Measurements from ENCODE around the gene GTPBP6.

The GTPBP6 gene

GRCh38 chrX:335758-336155 lies 17.2 kb upstream of the GTPBP6 start:
- H3K9ac ChIP-seq (ENCODE audit: low read length), result no peak overlapping the region
- H3K9me2 ChIP-seq (replicated peaks; ENCODE audit: insufficient read depth, low read length), result no peaks in the 10 kb centered on the region
- no peaks in the 10 kb centered on the region for H3K27me3 ChIP-seq (ENCODE audit: low read length)
- no peak overlapping the region for H3K4me3 ChIP-seq (ENCODE audit: insufficient read depth, low read length, poor library complexity, severe bottlenecking)
- no peaks in the 10 kb centered on the region for H3F3A ChIP-seq (ENCODE audit: insufficient read depth)
- H3K79me2 ChIP-seq (ENCODE audit: insufficient read depth, low read length), result no peaks in the 10 kb centered on the region
- TF ChIP-seq CTCF (IDR thresholded peaks at IDR 0.05; ENCODE audit: insufficient read depth, low read length, poor library complexity, severe bottlenecking) (no peak), EZH2phosphoT487 (conservative IDR thresholded peaks at IDR 0.05; ENCODE audit: low read length) (no peak)
- no peaks in the 10 kb centered on the region for H4K20me1 ChIP-seq (ENCODE audit: low read depth, low read length)
- H3K9me3 ChIP-seq (ENCODE audit: insufficient read depth, low read length), result no peaks in the 10 kb centered on the region
- no peaks in the 10 kb centered on the region for H3K36me3 ChIP-seq (ENCODE audit: low read length)
- no peak overlapping the region for H3K27ac ChIP-seq (ENCODE audit: low read depth, low read length)
- H2AFZ ChIP-seq (ENCODE audit: low read depth, low read length, severe bottlenecking), result no peak overlapping the region
- H3K4me2 ChIP-seq (ENCODE audit: low read depth, low read length, poor library complexity, severe bottlenecking), result no peak overlapping the region

GRCh38 chrX:334971-335757 lies 16.6 kb upstream of the GTPBP6 start:
- Histone ChIP-seq H2AFZ (ENCODE audit: low read depth, low read length, severe bottlenecking) (no peak overlapping the region), H3K27ac (ENCODE audit: low read depth, low read length) (no peak overlapping the region), H3K36me3 (ENCODE audit: low read length) (no peaks in the 10 kb centered on the region), H4K20me1 (ENCODE audit: low read depth, low read length) (no peaks in the 10 kb centered on the region), H3K4me2 (ENCODE audit: low read depth, low read length, poor library complexity, severe bottlenecking) (no peak overlapping the region), H3F3A (ENCODE audit: insufficient read depth) (no peaks in the 10 kb centered on the region), H3K4me3 (ENCODE audit: insufficient read depth, low read length, poor library complexity, severe bottlenecking) (no peak overlapping the region), H3K9me3 (ENCODE audit: insufficient read depth, low read length) (no peaks in the 10 kb centered on the region), H3K27me3 (ENCODE audit: low read length) (no peaks in the 10 kb centered on the region), H3K9me2 (replicated peaks; ENCODE audit: insufficient read depth, low read length) (no peaks in the 10 kb centered on the region), H3K79me2 (ENCODE audit: insufficient read depth, low read length) (no peaks in the 10 kb centered on the region), H3K9ac (ENCODE audit: low read length) (no peak overlapping the region)
- TF ChIP-seq CTCF (IDR thresholded peaks at IDR 0.05; ENCODE audit: insufficient read depth, low read length, poor library complexity, severe bottlenecking) (no peak), EZH2phosphoT487 (conservative IDR thresholded peaks at IDR 0.05; ENCODE audit: low read length) (no peak)

GRCh38 chrX:334331-334891 lies 15.8 kb upstream of the GTPBP6 start:
- Histone ChIP-seq H4K20me1 (ENCODE audit: low read depth, low read length) (no peaks in the 10 kb centered on the region), H3K4me3 (ENCODE audit: insufficient read depth, low read length, poor library complexity, severe bottlenecking) (no peak overlapping the region), H3K9me2 (replicated peaks; ENCODE audit: insufficient read depth, low read length) (no peaks in the 10 kb centered on the region), H3K79me2 (ENCODE audit: insufficient read depth, low read length) (no peaks in the 10 kb centered on the region), H3K9me3 (ENCODE audit: insufficient read depth, low read length) (no peaks in the 10 kb centered on the region), H3F3A (ENCODE audit: insufficient read depth) (no peaks in the 10 kb centered on the region), H3K36me3 (ENCODE audit: low read length) (no peaks in the 10 kb centered on the region), H3K27ac (ENCODE audit: low read depth, low read length) (no peak overlapping the region), H3K4me2 (ENCODE audit: low read depth, low read length, poor library complexity, severe bottlenecking) (no peak overlapping the region), H3K27me3 (ENCODE audit: low read length) (no peaks in the 10 kb centered on the region), H3K9ac (ENCODE audit: low read length) (no peak overlapping the region), H2AFZ (ENCODE audit: low read depth, low read length, severe bottlenecking) (no peak overlapping the region)
- no peak for TF ChIP-seq EZH2phosphoT487 (conservative IDR thresholded peaks at IDR 0.05; ENCODE audit: low read length)
- TF ChIP-seq CTCF (IDR thresholded peaks at IDR 0.05; ENCODE audit: insufficient read depth, low read length, poor library complexity, severe bottlenecking), result no peak

Measured in SU-DHL-6 (cell line).